Measurements from ENCODE around the gene GLG1.

The GLG1 gene

DNA sequence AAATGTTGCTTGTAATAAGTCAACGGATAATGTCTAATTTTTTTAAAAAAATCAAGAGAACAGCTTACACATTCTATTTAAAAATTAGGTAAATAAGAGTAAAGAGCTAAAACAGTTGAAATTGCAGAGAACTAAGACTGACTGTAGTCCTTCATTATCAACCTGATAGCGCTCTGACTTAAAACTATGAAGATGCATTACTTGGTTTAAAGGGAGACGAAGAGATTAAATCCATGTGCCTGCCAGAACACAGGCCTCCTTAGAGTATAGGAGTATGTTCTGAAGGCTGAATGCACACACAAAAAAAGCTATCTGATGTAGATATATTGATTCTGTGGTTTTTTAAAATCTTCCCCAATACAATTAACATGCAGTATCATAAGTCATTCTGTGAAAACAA lies 28.5 kb downstream of the GLG1 start:
- H3K9ac ChIP-seq (ENCODE audit: low read length) = no peak overlapping the region
- H2AFZ ChIP-seq (ENCODE audit: low read length) = no peak overlapping the region
- H4K20me1 ChIP-seq (ENCODE audit: insufficient read depth, low read length) = no peaks in the 10 kb centered on the region
- no peak for DNase-seq
- peaks cover 76% of the 10 kb centered on the region for H3K79me2 ChIP-seq (ENCODE audit: low read length)
- H3K27me3 ChIP-seq (replicated peaks; ENCODE audit: insufficient read depth, low read length) = no peaks in the 10 kb centered on the region
- TF ChIP-seq EZH2 (optimal IDR thresholded peaks at IDR 0.05; ENCODE audit: low read depth, low read length) = no peak
- no peak for TF ChIP-seq EZH2phosphoT487 (IDR thresholded peaks at IDR 0.05; ENCODE audit: low read length)
- TF ChIP-seq, protein P1, sequence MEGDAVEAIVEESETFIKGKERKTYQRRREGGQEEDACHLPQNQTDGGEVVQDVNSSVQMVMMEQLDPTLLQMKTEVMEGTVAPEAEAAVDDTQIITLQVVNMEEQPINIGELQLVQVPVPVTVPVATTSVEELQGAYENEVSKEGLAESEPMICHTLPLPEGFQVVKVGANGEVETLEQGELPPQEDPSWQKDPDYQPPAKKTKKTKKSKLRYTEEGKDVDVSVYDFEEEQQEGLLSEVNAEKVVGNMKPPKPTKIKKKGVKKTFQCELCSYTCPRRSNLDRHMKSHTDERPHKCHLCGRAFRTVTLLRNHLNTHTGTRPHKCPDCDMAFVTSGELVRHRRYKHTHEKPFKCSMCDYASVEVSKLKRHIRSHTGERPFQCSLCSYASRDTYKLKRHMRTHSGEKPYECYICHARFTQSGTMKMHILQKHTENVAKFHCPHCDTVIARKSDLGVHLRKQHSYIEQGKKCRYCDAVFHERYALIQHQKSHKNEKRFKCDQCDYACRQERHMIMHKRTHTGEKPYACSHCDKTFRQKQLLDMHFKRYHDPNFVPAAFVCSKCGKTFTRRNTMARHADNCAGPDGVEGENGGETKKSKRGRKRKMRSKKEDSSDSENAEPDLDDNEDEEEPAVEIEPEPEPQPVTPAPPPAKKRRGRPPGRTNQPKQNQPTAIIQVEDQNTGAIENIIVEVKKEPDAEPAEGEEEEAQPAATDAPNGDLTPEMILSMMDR (IDR thresholded peaks at IDR 0.05; ENCODE audit: low read length) = no peak
- no peaks in the 10 kb centered on the region for H3K36me3 ChIP-seq (replicated peaks; ENCODE audit: insufficient read depth, low read length)
- H3K9me2 ChIP-seq (replicated peaks; ENCODE audit: insufficient read depth, low read length) = no peaks in the 10 kb centered on the region
- peaks cover 5% of the 10 kb centered on the region; the same call in 1 of the 2 replicates for H3K4me1 ChIP-seq (ENCODE audit: low read length)
- no peak overlapping the region for H3K4me3 ChIP-seq (ENCODE audit: low read length)
- H3F3A ChIP-seq (ENCODE audit: insufficient read depth, low read length) = no peaks in the 10 kb centered on the region
- no peak overlapping the region for H3K27ac ChIP-seq (ENCODE audit: low read length)
- no peaks in the 10 kb centered on the region for H3K9me3 ChIP-seq (replicated peaks; ENCODE audit: insufficient read depth, low read length)
- H3K4me2 ChIP-seq (ENCODE audit: low read depth, low read length) = no peak overlapping the region

GRCh38 chr16:74577882-74578366 lies 29.0 kb downstream of the GLG1 start:
- H3K4me2 ChIP-seq (ENCODE audit: low read depth, low read length) = no peak overlapping the region

GRCh38 chr16:74575807-74576643 lies 30.9 kb downstream of the GLG1 start:
- Histone ChIP-seq H3K4me1 (ENCODE audit: low read length) (peaks cover 5% of the 10 kb centered on the region; the same call in 1 of the 2 replicates), H4K20me1 (ENCODE audit: insufficient read depth, low read length) (no peaks in the 10 kb centered on the region), H3K36me3 (replicated peaks; ENCODE audit: insufficient read depth, low read length) (no peaks in the 10 kb centered on the region), H3K9me3 (replicated peaks; ENCODE audit: insufficient read depth, low read length) (no peaks in the 10 kb centered on the region), H3F3A (ENCODE audit: insufficient read depth, low read length) (no peaks in the 10 kb centered on the region), H3K4me3 (ENCODE audit: low read length) (no peak overlapping the region), H2AFZ (ENCODE audit: low read length) (no peak overlapping the region), H3K4me2 (ENCODE audit: low read depth, low read length) (no peak overlapping the region), H3K27me3 (replicated peaks; ENCODE audit: insufficient read depth, low read length) (no peaks in the 10 kb centered on the region), H3K9me2 (replicated peaks; ENCODE audit: insufficient read depth, low read length) (no peaks in the 10 kb centered on the region), H3K9ac (ENCODE audit: low read length) (no peak overlapping the region), H3K79me2 (ENCODE audit: low read length) (peaks cover 75% of the 10 kb centered on the region), H3K27ac (ENCODE audit: low read length) (no peak overlapping the region)
- no peak for TF ChIP-seq EZH2 (optimal IDR thresholded peaks at IDR 0.05; ENCODE audit: low read depth, low read length)
- no peak for TF ChIP-seq EZH2phosphoT487 (IDR thresholded peaks at IDR 0.05; ENCODE audit: low read length)
- TF ChIP-seq, protein P1 (IDR thresholded peaks at IDR 0.05; ENCODE audit: low read length) = no peak
- no peak for DNase-seq

More at GRCh38 chr16:74577882-74578366, 29.0 kb downstream of the GLG1 start:
- no peaks in the 10 kb centered on the region for H3K36me3 ChIP-seq (replicated peaks; ENCODE audit: insufficient read depth, low read length)
- H3K79me2 ChIP-seq (ENCODE audit: low read length) = peaks cover 75% of the 10 kb centered on the region
- H3K9me3 ChIP-seq (replicated peaks; ENCODE audit: insufficient read depth, low read length) = no peaks in the 10 kb centered on the region
- H3K27ac ChIP-seq (ENCODE audit: low read length) = no peak overlapping the region
- no peak overlapping the region for H2AFZ ChIP-seq (ENCODE audit: low read length)
- no peaks in the 10 kb centered on the region for H3F3A ChIP-seq (ENCODE audit: insufficient read depth, low read length)
- H3K4me1 ChIP-seq (ENCODE audit: low read length) = peaks cover 5% of the 10 kb centered on the region; the same call in 1 of the 2 replicates
- TF ChIP-seq, protein P1 (IDR thresholded peaks at IDR 0.05; ENCODE audit: low read length) = no peak
- TF ChIP-seq EZH2 (optimal IDR thresholded peaks at IDR 0.05; ENCODE audit: low read depth, low read length) = no peak
- no peak overlapping the region for H3K4me3 ChIP-seq (ENCODE audit: low read length)
- DNase-seq = no peak
- H3K9me2 ChIP-seq (replicated peaks; ENCODE audit: insufficient read depth, low read length) = no peaks in the 10 kb centered on the region
- H3K27me3 ChIP-seq (replicated peaks; ENCODE audit: insufficient read depth, low read length) = no peaks in the 10 kb centered on the region
- H4K20me1 ChIP-seq (ENCODE audit: insufficient read depth, low read length) = no peaks in the 10 kb centered on the region
- H3K9ac ChIP-seq (ENCODE audit: low read length) = no peak overlapping the region
